ENCODE results near the gene FRMPD4.

- TF ChIP-seq EZH2 (IDR thresholded peaks at IDR 0.05) (no peak), POLR2AphosphoS5 (IDR thresholded peaks at IDR 0.05; ENCODE audit: borderline replicate concordance, low read depth, low read length) (no peak)
These were observed 201.6 kb downstream of the FRMPD4 start for GRCh38 chrX:12339921-12340320.

Measured in SK-N-MC (cell line).